Superior temporal gyrus (tissue), 1 donor: Measurements from ENCODE around the gene SOX21.
A peak's percentile ranks its signal among the peaks of the same experiment; 100 is the strongest.

Source experiments
- DNase-seq: peaks from one replicate; pipeline ENCODE4 v3.0.0-alpha.2; 2016; ENCODE audit errors: extremely low spot score

SOX21 gene

DNA sequence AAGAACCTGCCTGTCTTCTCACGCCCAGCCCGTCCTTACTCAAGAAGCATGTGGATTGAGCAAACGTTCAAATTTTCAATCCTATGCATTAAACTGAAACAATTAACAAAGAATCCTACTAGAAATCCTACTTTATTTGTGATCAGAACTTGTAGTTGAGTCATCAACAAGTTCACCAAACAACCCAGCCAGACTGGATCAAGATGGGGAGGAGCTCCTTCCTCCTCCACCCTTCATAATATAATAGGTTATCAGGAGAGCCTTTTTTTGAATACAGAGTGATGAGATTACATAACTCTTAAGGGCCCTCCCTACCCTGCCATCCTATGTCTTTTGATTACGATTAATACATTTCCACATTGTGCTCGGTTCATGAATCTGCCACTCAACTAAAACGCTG is 32.7 kb downstream of the SOX21 start:
- DNase-seq = no peak

DNA sequence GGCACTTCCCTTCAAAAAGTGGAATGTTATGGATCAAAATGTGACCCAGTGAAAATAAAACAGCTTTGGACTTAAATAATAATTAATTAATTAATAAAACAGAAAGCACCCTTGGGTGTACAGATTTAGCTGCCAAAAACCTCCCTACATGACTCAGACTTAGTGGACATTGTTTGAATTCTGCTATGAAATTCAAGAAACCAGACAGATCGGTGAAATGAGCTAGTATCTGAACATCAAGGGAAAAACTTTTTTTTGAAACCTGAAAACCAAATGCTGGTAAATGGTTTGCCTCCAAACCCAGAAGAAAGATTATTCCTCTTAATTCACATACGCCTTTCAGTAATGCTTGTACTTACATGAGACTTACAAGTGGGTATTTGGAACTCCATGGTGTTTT is 33.5 kb downstream of the SOX21 start:
- no peak for DNase-seq

DNA sequence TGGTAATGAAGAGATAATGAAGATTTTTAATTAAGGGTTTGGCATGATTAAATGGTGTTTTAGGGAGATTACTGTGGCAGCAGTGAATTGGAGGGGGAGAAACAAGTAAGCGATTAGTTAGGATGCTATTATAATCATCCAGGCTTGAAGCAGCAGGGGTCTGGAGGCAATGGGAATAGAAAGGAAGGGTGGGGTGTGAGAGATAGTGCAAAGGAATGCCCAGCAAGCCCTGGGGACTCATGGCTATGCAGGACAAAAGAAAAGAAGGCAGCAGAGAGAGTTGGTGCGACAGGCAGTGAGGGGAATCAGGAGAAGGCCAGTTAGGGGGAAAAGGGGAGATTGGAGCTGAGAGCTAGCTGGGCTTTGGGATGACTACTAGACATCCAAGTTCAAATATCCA is 34.5 kb downstream of the SOX21 start:
- no peak for DNase-seq

DNA sequence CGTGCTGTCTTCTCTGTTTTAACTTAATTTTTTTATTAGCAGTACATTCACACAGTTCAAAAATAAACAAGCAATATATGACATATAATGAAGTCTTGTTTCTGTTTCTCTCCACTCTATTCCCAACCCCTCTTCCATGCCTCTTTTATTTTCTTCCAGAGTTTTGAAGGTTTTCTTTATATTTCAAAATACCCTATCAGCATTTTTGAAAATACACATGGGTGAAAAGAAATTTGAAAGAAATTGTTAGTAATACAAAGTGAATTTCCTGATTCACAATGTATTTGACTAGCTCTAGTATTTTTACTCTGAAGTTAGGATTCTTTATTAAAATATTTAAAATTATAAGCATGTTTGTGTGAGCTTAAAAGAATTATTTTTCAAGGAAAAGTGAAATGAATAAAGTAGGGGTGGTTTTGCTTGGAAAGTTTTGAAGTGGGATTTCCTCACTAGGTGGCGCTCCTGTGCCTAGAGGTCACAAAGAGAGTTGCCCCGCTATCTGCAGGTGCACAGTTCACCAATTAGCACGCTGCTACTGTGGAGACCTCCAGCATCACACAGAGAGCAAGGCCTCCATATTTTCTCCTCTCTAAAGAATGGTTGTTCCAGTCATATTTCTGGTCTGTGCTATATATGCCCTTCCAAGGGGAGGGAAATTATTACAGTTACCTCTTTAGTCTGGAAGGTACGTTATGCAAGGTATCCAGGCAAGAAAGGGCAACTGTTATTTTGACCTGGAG is 37.6 kb downstream of the SOX21 start:
- DNase-seq = peak; percentile 72

DNA sequence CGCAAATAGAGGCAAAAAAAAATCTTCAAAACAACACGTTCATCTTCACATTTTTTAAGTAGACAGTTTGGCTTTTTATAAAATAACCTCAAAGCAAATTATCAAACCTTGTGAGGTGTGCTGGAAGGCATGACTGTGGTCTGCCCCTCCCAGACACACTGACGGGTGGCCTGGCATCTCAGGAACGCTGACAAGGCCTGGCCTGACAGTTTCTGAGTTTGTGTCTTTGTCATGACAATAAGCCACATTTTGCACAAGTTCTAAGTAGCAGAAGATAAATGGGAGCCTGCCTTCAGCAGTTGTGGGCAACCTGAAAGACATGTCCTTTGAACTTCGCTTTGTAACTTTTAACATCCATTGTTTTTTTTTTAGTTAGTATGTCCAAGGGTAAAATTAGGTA is 38.5 kb downstream of the SOX21 start:
- DNase-seq = no peak

DNA sequence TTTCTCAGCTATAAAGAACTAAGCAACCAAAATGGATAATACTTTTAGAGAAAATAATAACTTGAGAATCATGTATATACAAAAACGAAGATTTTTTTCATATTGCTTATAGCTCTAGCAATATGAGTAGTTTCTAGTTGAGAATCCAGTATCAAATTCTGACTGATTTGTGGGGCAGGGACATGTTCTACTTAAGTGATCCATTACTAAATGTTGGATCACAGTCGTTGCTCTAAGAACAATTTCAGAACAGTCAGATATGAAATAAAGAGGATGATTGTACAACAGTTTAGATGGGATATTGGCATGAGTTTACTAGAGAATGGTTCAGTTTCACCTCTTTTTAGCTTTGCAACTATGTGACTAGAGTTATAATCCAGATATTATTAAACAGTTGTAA is 39.9 kb downstream of the SOX21 start:
- DNase-seq = no peak

DNA sequence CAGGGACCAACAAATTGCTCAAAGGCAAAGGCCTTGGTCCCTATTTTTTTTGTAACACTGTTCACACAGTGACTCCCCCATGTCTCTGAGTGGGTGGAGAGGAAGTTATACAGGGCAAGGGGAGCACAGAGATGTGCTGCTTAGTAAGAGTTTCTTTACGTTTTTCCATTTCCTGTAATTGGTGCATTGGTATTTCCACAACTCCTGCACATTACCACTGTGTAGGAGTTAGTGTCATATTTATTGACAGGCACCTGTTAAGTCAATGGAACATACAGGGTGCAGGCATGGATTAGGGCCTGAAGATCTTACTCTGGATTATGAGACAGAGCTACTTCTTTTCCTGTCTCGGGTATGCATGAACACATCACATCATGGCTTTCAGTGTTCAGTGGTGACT is 45.2 kb downstream of the SOX21 start:
- DNase-seq = no peak

DNA sequence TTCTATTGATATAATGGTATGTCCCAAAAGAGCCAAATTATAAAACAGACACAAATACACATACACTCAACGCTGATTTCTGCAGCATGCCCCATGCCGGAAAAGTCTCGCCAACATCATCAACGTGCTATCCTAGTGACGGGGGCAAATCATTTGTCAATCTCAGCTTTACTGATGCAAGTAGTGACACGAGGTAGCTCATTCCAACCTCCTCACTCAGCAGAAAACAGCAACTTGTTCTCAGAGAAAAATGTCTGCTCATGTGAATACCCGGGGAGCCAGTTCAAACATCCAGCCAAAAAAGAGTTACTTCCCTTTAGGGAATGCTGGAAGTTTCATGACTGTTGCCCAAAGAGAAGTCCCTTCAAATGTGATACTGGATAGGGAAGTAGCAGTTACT is 46.3 kb downstream of the SOX21 start:
- no peak for DNase-seq

DNA sequence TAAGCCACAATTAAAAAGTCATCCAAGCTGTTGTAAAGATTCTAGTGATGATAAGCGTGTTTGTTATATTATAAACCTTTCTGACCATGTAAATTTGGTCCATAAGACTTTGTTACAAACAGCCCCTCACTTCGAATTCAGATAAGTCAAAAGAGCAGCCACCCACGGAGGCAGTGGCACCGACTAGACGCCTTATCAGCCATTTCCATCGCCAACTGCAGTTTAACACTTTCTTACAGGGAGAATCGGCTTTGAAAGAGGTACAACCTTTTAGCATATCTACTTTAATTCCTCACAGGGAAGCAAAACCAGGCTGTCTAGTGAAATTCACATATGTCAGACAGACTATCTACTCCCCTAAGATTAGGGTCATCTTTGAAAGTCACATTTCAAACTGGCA is 47.5 kb downstream of the SOX21 start:
- DNase-seq = no peak

DNA sequence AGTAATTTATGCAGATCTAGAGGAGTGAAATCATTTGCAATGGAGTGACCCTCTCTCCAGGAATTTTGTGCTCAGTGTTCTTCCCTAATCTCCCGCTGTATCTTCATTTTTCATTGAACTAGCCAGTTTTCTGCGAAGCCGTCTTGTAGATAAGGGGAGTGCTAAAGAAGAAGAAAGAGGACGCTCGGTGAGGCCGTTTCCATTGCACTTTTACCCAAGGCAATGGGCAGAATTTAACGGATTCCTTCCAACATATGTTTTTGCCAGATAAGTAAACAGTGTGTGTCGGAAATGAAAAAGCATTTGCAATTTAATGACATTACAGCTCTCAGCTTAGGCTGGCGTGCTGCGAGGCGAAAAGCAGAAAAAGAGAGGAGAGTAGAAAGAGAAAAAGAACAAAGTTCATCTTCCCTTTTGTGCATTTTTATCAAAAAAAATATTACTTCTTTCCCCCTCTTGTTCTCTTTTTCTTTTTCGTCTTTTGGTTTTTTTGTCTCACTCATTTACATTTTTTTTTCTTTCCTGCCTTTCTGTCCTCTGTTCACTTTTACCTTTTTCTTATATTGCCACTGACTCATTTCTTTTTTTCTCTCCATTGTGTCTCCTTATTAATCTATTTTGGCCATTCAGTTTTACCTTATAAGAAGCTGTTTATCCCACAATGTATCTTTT is 49.9 kb downstream of the SOX21 start:
- DNase-seq = no peak

DNA sequence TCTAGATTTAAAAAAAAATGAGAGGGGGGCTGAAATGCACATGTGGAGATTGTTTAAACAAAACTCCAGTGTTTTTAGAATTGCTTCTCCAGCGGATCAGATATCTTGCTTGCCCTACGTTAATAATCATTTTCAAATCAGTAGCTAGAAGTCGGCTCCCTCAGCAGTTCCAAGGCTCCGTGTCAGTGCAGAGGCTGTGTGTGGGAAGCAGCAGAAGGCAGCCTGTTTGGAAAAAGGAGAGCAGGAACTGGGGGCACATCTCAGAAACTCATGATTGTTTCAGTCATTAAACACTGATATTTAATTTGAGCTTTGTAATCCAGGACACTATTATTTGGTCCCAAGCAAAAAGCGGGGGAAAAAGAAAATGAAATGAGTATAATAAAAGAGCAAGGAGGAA is 50.9 kb downstream of the SOX21 start:
- DNase-seq = no peak

DNA sequence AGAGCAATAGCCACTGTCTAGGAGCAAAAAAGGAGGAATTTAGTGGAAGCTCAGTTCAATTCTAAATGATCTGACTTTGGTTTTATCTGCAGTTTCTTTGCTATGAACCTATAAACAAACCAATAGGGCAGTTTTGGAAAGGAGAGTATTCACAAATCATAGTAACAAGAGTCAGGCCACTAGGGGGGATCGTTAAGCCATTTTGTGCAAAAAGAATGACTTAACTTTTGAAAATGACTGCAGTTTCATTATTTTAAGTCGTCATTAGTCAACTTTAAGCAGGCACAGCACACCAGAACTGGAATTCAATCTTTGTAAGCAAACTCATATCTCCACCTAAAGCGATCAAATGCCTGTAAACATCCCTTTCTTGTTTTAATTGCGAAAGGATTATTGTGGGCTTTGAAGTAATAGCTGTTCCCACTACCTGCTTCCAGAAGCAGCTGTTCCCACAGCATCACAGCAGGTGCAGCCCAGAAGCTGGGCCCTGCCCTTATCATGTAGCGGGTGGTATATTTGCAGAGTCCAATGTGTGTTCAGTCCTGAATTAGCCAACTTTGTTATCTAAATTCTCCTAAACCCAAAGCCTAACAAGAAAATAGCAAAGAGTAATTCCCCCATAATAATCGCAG is 51.5 kb downstream of the SOX21 start:
- DNase-seq = peak; percentile 55
